Liver (tissue), 3 donors: ENCODE data around the gene RAPGEF4.

Experiments
- ATF3 ChIP-seq: IDR thresholded peaks from 2 replicates; pipeline ENCODE4 v1.6.1; 2016; ENCODE audit warnings: antibody characterized with exemption
- CTCF ChIP-seq: fragments of 150-350 bp; IDR thresholded peaks from 2 replicates; pipeline ENCODE4 v1.5.1; 2017; ENCODE audit warnings: improper control_type of control experiment, low read depth, low read length; ENCODE audit not compliant: missing input control
- RAD21 ChIP-seq, 2 donors: IDR thresholded peaks; 2 replicates each; pipeline ENCODE4 v1.6.1; 2016; ENCODE audit warnings: antibody characterized with exemption in 2 of 2, mild to moderate bottlenecking in 2 of 2
- REST ChIP-seq: IDR thresholded peaks from 2 replicates; pipeline ENCODE4 v1.6.1; 2016; ENCODE audit warnings: antibody characterized with exemption, mild to moderate bottlenecking
- ZBTB33 ChIP-seq: IDR thresholded peaks from 2 replicates; pipeline ENCODE4 v1.6.1; 2016; ENCODE audit warnings: antibody characterized with exemption
- donor health status: healthy.
- donor health status: healthy.

- TF ChIP-seq RAD21 (IDR thresholded peaks at IDR 0.05) (no peak), CTCF (no peak), ATF3 (no peak), REST (no peak), ZBTB33 (no peak)
Observed at GRCh38 chr2:172693037-172693436, 42.6 kb upstream of the RAPGEF4 start.
